WERI-Rb-1 (cell line): ENCODE results near the gene PSMB1.

ENCODE experiments used
- DNase-seq: peaks from one replicate; pipeline ENCODE4 v3.0.0-alpha.2; 2020
- H3K27ac ChIP-seq: fragments of 250-450 bp; sonication (Bioruptor Pico); 2 replicates; pipeline ENCODE4 v1.5.1; 2020; ENCODE audit warnings: mild to moderate bottlenecking, moderate library complexity
- H3K27me3 ChIP-seq: fragments of 250-450 bp; sonication (Bioruptor Pico); 2 replicates; pipeline ENCODE4 v1.5.1; 2021; ENCODE audit warnings: mild to moderate bottlenecking, low read depth, moderate library complexity; ENCODE audit not compliant: insufficient read depth, severe bottlenecking
- H3K36me3 ChIP-seq: fragments of 250-450 bp; sonication (Bioruptor Pico); 2 replicates; pipeline ENCODE4 v1.5.1; 2020; ENCODE audit warnings: mild to moderate bottlenecking, moderate library complexity
- H3K4me3 ChIP-seq: 2 replicates; pipeline ENCODE4 v1.5.1; 2011; ENCODE audit warnings: low read depth, mild to moderate bottlenecking, control low read depth, low read length
- H3K9me3 ChIP-seq: fragments of 250-450 bp; sonication (Bioruptor Pico); 2 replicates; pipeline ENCODE4 v1.5.1; 2021; ENCODE audit warnings: mild to moderate bottlenecking, moderate library complexity; ENCODE audit not compliant: severe bottlenecking
- TF ChIP-seq, protein P1 (sequence below): IDR thresholded peaks from 2 replicates; pipeline ENCODE4 v1.5.1; 2011; ENCODE audit warnings: low read depth, mild to moderate bottlenecking, control low read depth, inconsistent platforms, low read length

PSMB1 gene

DNA sequence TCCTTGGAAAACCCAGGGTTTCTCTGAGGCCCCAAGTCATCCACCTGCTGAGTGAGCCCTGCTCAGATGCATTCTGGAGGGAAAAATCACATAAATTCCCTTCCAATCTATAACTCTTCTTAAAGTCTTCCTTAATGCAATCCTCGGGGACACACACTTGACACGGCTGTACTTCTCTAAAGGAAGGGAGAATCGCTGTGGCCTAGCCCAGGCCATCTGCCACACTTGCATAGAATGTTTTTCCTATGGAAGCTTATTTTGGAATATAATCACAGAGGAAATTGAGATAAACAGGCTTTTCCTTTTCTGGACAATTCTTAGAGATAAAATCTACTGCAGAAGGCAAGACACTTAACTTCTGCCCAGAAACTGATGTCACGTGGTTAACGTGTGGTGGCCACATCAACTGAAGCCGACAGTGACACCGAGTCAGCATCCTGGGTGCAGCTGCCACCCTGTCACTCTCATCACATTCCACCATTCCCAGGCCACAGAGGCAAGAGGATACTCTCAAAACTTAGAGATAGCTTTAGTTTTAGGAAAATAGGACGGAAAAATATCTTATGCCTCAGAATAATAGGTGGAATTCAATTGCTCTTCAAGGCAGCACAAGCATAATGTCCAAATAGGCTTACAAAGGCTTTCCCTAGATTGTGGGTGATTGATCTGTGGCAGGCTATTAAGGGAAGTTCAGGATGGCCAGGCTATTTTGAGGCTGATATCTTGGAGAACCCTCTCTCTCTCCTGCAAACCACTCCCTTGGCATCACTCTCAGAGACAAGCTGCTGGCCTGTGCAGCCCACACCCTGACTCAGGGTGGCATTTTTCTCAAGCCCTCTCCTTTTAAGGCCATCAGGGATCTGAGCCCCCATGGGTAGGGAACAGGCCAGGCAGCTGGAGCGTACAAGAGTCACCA lies 29.6 kb downstream of the PSMB1 start:
- no peaks in the 10 kb centered on the region for H3K36me3 ChIP-seq
- H3K4me3 ChIP-seq = no peak overlapping the region
- no peaks in the 10 kb centered on the region for H3K9me3 ChIP-seq
- no peak overlapping the region for H3K27ac ChIP-seq
- TF ChIP-seq, protein P1, sequence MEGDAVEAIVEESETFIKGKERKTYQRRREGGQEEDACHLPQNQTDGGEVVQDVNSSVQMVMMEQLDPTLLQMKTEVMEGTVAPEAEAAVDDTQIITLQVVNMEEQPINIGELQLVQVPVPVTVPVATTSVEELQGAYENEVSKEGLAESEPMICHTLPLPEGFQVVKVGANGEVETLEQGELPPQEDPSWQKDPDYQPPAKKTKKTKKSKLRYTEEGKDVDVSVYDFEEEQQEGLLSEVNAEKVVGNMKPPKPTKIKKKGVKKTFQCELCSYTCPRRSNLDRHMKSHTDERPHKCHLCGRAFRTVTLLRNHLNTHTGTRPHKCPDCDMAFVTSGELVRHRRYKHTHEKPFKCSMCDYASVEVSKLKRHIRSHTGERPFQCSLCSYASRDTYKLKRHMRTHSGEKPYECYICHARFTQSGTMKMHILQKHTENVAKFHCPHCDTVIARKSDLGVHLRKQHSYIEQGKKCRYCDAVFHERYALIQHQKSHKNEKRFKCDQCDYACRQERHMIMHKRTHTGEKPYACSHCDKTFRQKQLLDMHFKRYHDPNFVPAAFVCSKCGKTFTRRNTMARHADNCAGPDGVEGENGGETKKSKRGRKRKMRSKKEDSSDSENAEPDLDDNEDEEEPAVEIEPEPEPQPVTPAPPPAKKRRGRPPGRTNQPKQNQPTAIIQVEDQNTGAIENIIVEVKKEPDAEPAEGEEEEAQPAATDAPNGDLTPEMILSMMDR = no peak
- H3K27me3 ChIP-seq = no peaks in the 10 kb centered on the region
- DNase-seq = no peak

DNA sequence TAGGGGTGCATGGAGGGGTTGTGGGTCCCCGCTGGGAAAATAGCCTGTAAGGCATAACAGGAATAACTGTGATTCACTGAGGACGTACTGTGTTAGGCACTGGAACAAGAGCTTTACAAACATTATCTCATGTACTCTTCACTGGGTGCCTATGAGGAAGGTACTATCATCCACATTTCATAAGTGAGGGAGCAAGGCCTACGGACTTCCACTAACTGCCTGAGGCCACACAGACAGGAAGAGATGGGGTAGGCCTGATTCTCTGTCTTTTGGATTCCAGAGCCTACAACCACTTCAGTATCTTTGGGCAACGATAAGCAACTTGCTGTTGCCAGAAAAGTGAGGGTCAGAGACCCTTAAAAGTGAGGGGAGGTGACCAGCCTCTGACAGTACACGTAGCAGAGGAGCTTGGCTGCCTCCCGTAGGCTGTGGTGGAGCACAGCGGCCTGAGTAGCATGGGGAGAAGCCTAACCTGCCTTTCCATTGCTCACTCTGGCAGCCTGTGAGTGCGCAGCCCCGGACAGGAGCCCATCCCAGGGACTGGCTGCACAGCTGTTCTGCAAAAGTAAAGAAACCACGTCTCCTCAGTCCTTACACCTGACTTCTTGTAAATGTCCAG lies 30.4 kb downstream of the PSMB1 start:
- Histone ChIP-seq H3K4me3 (no peak overlapping the region), H3K36me3 (no peaks in the 10 kb centered on the region), H3K9me3 (no peaks in the 10 kb centered on the region), H3K27me3 (no peaks in the 10 kb centered on the region), H3K27ac (no peak overlapping the region)
- TF ChIP-seq, protein P1 = peak; percentile 92
- peak; percentile 58 for DNase-seq

DNA sequence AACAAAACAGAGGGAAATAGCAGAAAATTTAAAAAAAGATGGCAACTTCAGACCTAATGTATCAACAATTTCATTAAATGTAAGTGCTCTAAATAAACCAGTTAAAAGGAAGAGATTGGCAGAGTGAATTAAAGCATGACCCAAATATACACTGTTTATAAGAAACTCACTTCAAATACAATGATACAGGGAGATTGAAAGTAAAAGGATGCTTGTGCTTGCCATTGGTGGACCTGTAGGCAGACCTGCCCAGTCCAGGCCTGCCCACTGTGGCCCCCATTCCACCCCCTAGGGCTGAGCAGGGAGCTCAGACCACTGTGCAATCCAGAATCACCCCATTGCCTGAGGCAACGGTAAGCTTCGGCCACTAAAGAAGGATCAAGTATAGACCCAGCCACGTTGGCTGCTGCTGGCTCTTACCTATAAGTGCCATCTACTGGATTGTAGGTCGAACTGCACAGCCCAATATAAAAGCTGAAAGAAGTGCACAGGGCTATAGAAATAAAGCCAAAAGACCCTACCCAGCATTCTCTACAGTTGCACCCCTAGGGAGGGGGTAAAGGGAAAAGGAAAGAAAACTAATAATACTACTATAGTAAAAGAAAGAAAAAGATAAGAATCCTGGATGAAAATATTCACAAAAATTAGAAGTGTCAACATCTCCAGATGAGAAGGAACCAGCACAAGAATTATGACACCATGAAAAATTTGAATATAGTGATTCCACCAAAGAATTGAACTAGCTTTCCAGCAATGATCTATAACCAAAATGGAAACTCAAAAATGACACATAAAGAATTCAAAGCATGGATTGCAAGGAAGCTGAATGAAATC lies 36.1 kb downstream of the PSMB1 start:
- Histone ChIP-seq H3K9me3 (no peaks in the 10 kb centered on the region), H3K27ac (no peak overlapping the region), H3K27me3 (no peaks in the 10 kb centered on the region), H3K36me3 (no peaks in the 10 kb centered on the region), H3K4me3 (no peak overlapping the region)
- TF ChIP-seq, protein P1 = peak; percentile 80
- peak; percentile 76 for DNase-seq

DNA sequence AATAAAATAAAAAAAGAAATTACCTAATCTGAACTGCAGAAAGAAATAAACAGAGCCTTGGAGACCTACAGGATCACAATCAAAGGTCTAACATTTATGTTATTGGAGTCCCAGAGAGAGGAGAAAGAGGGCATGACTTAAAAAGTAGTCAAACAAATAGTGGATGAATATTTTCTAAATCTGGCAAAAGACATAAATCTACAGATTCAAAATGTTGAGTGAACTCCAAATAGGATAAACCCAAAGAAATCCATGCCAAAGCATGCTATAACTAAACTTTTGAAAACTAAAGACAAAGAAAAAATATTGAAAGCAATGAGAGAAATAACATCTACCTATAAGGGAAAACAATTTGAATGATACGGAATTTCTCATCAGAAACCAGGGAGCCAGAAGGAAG lies 38.2 kb downstream of the PSMB1 start:
- no peak overlapping the region for H3K27ac ChIP-seq
- TF ChIP-seq, protein P1 = no peak

DNA sequence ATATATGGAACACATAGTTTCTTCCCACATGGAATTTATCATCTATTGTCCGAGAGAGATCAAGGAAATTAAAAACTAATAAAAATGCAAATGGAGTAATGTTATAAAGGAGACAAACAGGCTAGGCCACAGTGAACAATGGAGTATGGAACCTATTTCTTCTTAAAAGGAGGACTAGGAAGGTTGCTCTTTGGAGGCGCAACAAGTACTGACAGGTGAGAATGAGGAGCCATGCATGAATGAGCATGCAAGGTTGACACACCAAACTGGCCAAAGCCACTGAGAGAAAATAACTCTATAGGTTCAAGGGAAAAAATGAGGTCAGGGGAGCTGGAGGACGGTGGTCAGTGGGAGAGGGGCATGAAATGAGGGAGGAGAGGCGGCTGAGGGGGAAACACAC lies 40.9 kb downstream of the PSMB1 start:
- no peak for DNase-seq
- no peaks in the 10 kb centered on the region for H3K9me3 ChIP-seq
- TF ChIP-seq, protein P1 = no peak
- no peak overlapping the region for H3K27ac ChIP-seq
- H3K4me3 ChIP-seq = no peak overlapping the region
- no peaks in the 10 kb centered on the region for H3K36me3 ChIP-seq
- H3K27me3 ChIP-seq = no peaks in the 10 kb centered on the region

More for the DNA sequence above, 38.2 kb downstream of the PSMB1 start:
- DNase-seq = no peak
- Histone ChIP-seq H3K27me3 (no peaks in the 10 kb centered on the region), H3K4me3 (no peak overlapping the region), H3K9me3 (no peaks in the 10 kb centered on the region), H3K36me3 (no peaks in the 10 kb centered on the region)
